PC-3 (cell line): ENCODE data around the gene ZNF80. TPM values are rescaled to one million over a fixed set of nuclear protein-coding genes. Genes with fewer than 3 reads are reported as not detected.

Experiments
- ATAC-seq: fragments of 200-7000 bp; cut with Tn5 transposase; 2 replicates; pipeline ENCODE4 v1.9.1; 2020; ENCODE audit warnings: mild to moderate bottlenecking, moderate library complexity
- BruUV-seq: library from RNA; stranded (reverse); fragments of 400-500 nt; replicated peaks from 2 replicates; lab custom pipeline; 2021; lab: Mats Ljungman, UMichigan
- CTCF ChIA-PET: fragments of 300-600 bp; sonication (Branson Sonifier 250); formaldehyde crosslinking; loops from one replicate; lab custom pipeline; 2022; ENCODE audit warnings: antibody characterized with exemption; lab: Charles Lee
- POLR2A ChIA-PET: fragments of 300-600 bp; sonication (Branson Sonifier 250); formaldehyde crosslinking; loops from one replicate; lab custom pipeline; 2022; ENCODE audit warnings: antibody characterized with exemption; ENCODE audit not compliant: unreplicated experiment; lab: Charles Lee
- DNase-seq: peaks from one replicate; pipeline ENCODE4 v3.0.0-alpha.2; 2015
- H2AFZ ChIP-seq: fragments of 300-600 bp; sonication (generic); 2 replicates; pipeline ENCODE4 v1.6.0; 2016; ENCODE audit warnings: antibody characterized with exemption, low read length
- H3F3A ChIP-seq: fragments of 300-600 bp; sonication (generic); one replicate; pipeline ENCODE4 v1.6.0; 2017; ENCODE audit warnings: antibody characterized with exemption, low read length, control low read depth, mild to moderate bottlenecking; ENCODE audit not compliant: unreplicated experiment
- H3K27ac ChIP-seq: fragments of 300-600 bp; sonication (generic); 2 replicates; pipeline ENCODE4 v1.5.1; 2016; ENCODE audit warnings: mild to moderate bottlenecking, low read length
- H3K27me3 ChIP-seq: fragments of 300-600 bp; sonication (generic); 2 replicates; pipeline ENCODE4 v1.6.1; 2016; ENCODE audit warnings: low read length, mixed read lengths
- H3K36me3 ChIP-seq: fragments of 300-600 bp; sonication (generic); 2 replicates; pipeline ENCODE4 v1.6.1; 2016; ENCODE audit warnings: low read depth, mixed run types, low read length, mixed read lengths
- H3K4me1 ChIP-seq: fragments of 300-600 bp; sonication (generic); 2 replicates; pipeline ENCODE4 v1.5.1; 2016; ENCODE audit warnings: low read length; ENCODE audit not compliant: insufficient read depth
- H3K4me2 ChIP-seq: fragments of 300-600 bp; sonication (generic); 2 replicates; pipeline ENCODE4 v1.6.0; 2016; ENCODE audit warnings: low read length
- H3K4me3 ChIP-seq: fragments of 300-600 bp; sonication (generic); 2 replicates; pipeline ENCODE4 v1.5.1; 2016; ENCODE audit warnings: mild to moderate bottlenecking, low read length, mixed read lengths
- H3K79me2 ChIP-seq: fragments of 300-600 bp; sonication (generic); 2 replicates; pipeline ENCODE4 v1.6.1; 2017; ENCODE audit warnings: low read length, mixed read lengths
- H3K9ac ChIP-seq: fragments of 300-600 bp; sonication (generic); 2 replicates; pipeline ENCODE4 v1.6.0; 2016; ENCODE audit warnings: mild to moderate bottlenecking, low read length
- H3K9me2 ChIP-seq: fragments of 300-600 bp; sonication (generic); replicated peaks from 2 replicates; pipeline ENCODE4 v1.6.1; 2016; ENCODE audit warnings: mixed run types, low read length, mixed read lengths
- H3K9me3 ChIP-seq: fragments of 300-600 bp; sonication (generic); 2 replicates; pipeline ENCODE4 v1.6.1; 2016; ENCODE audit warnings: low read length, mixed read lengths
- H4K20me1 ChIP-seq: fragments of 300-600 bp; sonication (generic); 2 replicates; pipeline ENCODE4 v1.6.1; 2016; ENCODE audit warnings: low read length, mixed read lengths
- CTCF ChIP-seq: fragments of 300-600 bp; sonication (generic); conservative IDR thresholded peaks from 2 replicates; pipeline ENCODE4 v1.5.1; 2017; ENCODE audit warnings: antibody characterized with exemption, low read depth, mild to moderate bottlenecking, low read length
- EZH2 ChIP-seq: fragments of 300-600 bp; sonication (generic); IDR thresholded peaks from one replicate; pipeline ENCODE4 v1.6.1; 2017; ENCODE audit warnings: antibody characterized with exemption, mild to moderate bottlenecking, low read length; ENCODE audit not compliant: unreplicated experiment
- EZH2phosphoT487 ChIP-seq: fragments of 300-600 bp; sonication (generic); IDR thresholded peaks from 2 replicates; pipeline ENCODE4 v1.6.1; 2018; ENCODE audit warnings: mild to moderate bottlenecking, antibody characterized with exemption, low read length, borderline replicate concordance
- intact Hi-C: fragments of 100-400 bp; cut with micrococcal nuclease; formaldehyde crosslinking; loops from 2 replicates; pipeline ENCODE4 v1.9.0; 2023
- total RNA-seq: library from RNA; depleted of rRNA; stranded (reverse); fragments of >200 nt; gene quantifications from 2 replicates; pipeline ENCODE4 v1.2.3, GENCODE V29; 2014

ZNF80 gene
- total RNA-seq, 1 experiment from 2014 or later = not detected

GRCh38 chr3:114213627-114214541 is 23.5 kb downstream of the ZNF80 start:
- CTCF ChIA-PET = interaction anchor here (0.6 kb wide), 1 partner anchor 1450 kb away, joined by 4 read pairs; no protein-coding TSS in a partner anchor
- H4K20me1 ChIP-seq = no peaks in the 10 kb centered on the region
- POLR2A ChIA-PET = no interaction called here
- peaks cover 23% of the 10 kb centered on the region for H3K27me3 ChIP-seq
- no peak overlapping the region for H2AFZ ChIP-seq
- no peak overlapping the region for H3K27ac ChIP-seq
- intact Hi-C loops = no loop called here
- DNase-seq (no peak), ATAC-seq (no peak)
- H3K4me3 ChIP-seq = no peak overlapping the region
- H3K36me3 ChIP-seq = no peaks in the 10 kb centered on the region
- no TSS peak for BruUV-seq
- no peak for TF ChIP-seq EZH2phosphoT487
- no peak for TF ChIP-seq CTCF
- TF ChIP-seq EZH2 = no peak
- H3K9me2 ChIP-seq = no peaks in the 10 kb centered on the region
- H3K9me3 ChIP-seq = no peaks in the 10 kb centered on the region
- no peaks in the 10 kb centered on the region for H3K79me2 ChIP-seq
- H3F3A ChIP-seq = no peaks in the 10 kb centered on the region
- H3K9ac ChIP-seq = no peak overlapping the region
- no peaks in the 10 kb centered on the region for H3K4me1 ChIP-seq
- no peak overlapping the region for H3K4me2 ChIP-seq

DNA sequence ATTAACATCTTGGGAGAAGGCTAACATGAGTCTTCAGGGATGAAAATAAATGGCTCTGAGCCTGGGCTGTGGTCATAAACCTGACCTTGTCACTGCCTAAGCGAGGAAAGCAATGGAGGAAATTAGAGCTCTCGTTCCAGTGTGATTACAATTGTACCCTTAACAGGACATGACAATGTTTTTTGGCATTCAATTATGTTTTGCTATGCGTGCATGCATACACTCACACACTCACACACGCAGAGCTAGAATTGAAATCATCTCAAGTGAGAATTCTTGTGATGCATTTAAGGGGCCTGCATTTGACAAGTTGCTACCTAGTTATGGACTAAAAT is 24.1 kb downstream of the ZNF80 start:
- CTCF ChIA-PET = interaction anchor here (0.6 kb wide), 1 partner anchor 1451 kb away, joined by 4 read pairs; no protein-coding TSS in a partner anchor
- BruUV-seq = no TSS peak
- H2AFZ ChIP-seq = no peak overlapping the region

More for the DNA sequence above, 24.1 kb downstream of the ZNF80 start:
- Histone ChIP-seq H3K4me3 (no peak overlapping the region), H3K4me2 (no peak overlapping the region), H3K4me1 (no peaks in the 10 kb centered on the region), H3F3A (no peaks in the 10 kb centered on the region), H3K27ac (no peak overlapping the region), H3K9me2 (no peaks in the 10 kb centered on the region), H3K79me2 (no peaks in the 10 kb centered on the region), H3K9me3 (no peaks in the 10 kb centered on the region), H3K9ac (no peak overlapping the region), H3K27me3 (peaks cover 21% of the 10 kb centered on the region), H4K20me1 (no peaks in the 10 kb centered on the region), H3K36me3 (no peaks in the 10 kb centered on the region)
- POLR2A ChIA-PET = no interaction called here
- no peak for TF ChIP-seq CTCF
- TF ChIP-seq EZH2 = no peak
- TF ChIP-seq EZH2phosphoT487 = no peak
- ATAC-seq (no peak), DNase-seq (no peak)
- intact Hi-C loops = no loop called here
